GM12878 (cell line): ENCODE data around the gene SPATA9. TPM values are rescaled to one million over a fixed set of nuclear protein-coding genes. Genes with fewer than 3 reads are reported as not detected.

Experiments
- ATAC-seq: fragments of 200-7000 bp; cut with Tn5 transposase; 3 replicates; pipeline ENCODE4 v1.9.1; 2020; ENCODE audit warnings: mild to moderate bottlenecking, moderate library complexity
- BruUV-seq: library from RNA; stranded (reverse); fragments of 400-500 nt; replicated peaks from 2 replicates; lab custom pipeline; 2021; lab: Mats Ljungman, UMichigan
- CTCF ChIA-PET: fragments of 300-600 bp; sonication (Branson Sonifier 250); formaldehyde crosslinking; extraction: SDS; loops from one replicate; lab custom pipeline; 2021; ENCODE audit warnings: inconsistent platforms; lab: Yijun Ruan, JAX
- POLR2A ChIA-PET: fragments of 350-600 bp; formaldehyde crosslinking; extraction: SDS; loops from one replicate; lab custom pipeline; 2021; ENCODE audit warnings: inconsistent platforms; lab: Charles Lee
- RAD21 ChIA-PET: fragments of 300-600 bp; sonication (Branson Sonifier 250); formaldehyde crosslinking; loops from one replicate; lab custom pipeline; 2023; ENCODE audit warnings: antibody characterized with exemption; ENCODE audit not compliant: unreplicated experiment; lab: Charles Lee
- SMC1A ChIA-PET: fragments of 300-600 bp; sonication (Branson Sonifier 250); formaldehyde crosslinking; loops from one replicate; lab custom pipeline; 2023; ENCODE audit not compliant: unreplicated experiment, uncharacterized antibody; lab: Charles Lee
- DNase-seq: peaks from one replicate; pipeline ENCODE4 v3.0.0-alpha.2; 2011; ENCODE audit warnings: low read depth, low spot score
- FAIRE-seq: peaks from 3 replicates; lab custom pipeline; 2011; peaks lifted over from hg19 to GRCh38; lab: Jason Lieb, UNC
- H2AFZ ChIP-seq: 2 replicates; pipeline ENCODE4 v1.6.0; 2011; ENCODE audit warnings: low read depth, low read length, control low read depth; ENCODE audit not compliant: control insufficient read depth
- H3K27ac ChIP-seq: 2 replicates; pipeline ENCODE4 v1.5.1; 2011; ENCODE audit warnings: control low read depth; ENCODE audit not compliant: control insufficient read depth, insufficient read depth
- H3K27me3 ChIP-seq, 2 experiments: replicated peaks in 1 of 2; 2 replicates each; pipeline versions ENCODE4 v1.6.0 to v1.6.1; 2011; ENCODE audit warnings: low read length in 1 of 2; ENCODE audit not compliant: control insufficient read depth in 2 of 2, insufficient read depth in 2 of 2
- H3K36me3 ChIP-seq, 2 experiments: 2 replicates each; pipeline ENCODE4 v1.5.1; 2011; ENCODE audit warnings: low read length in 1 of 2; ENCODE audit not compliant: control insufficient read depth in 2 of 2, insufficient read depth in 2 of 2
- H3K4me1 ChIP-seq: 2 replicates; pipeline ENCODE4 v1.6.1; 2011; ENCODE audit warnings: mild to moderate bottlenecking, low read length, moderate library complexity, mixed read lengths; ENCODE audit not compliant: control insufficient read depth, insufficient read depth
- H3K4me2 ChIP-seq: 2 replicates; pipeline ENCODE4 v1.6.0; 2011; ENCODE audit warnings: control low read depth; ENCODE audit not compliant: control insufficient read depth, insufficient read depth
- H3K4me3 ChIP-seq: fragments of 200-600 bp; sonication (generic); 2 replicates; pipeline ENCODE4 v1.5.1; 2016
- H3K79me2 ChIP-seq: 2 replicates; pipeline ENCODE4 v1.6.0; 2011; ENCODE audit warnings: low read length; ENCODE audit not compliant: control insufficient read depth, insufficient read depth
- H3K9ac ChIP-seq: 2 replicates; pipeline ENCODE4 v1.8.0; 2011; ENCODE audit warnings: low read length, control low read depth, mixed read lengths; ENCODE audit not compliant: control insufficient read depth, insufficient read depth
- H3K9me3 ChIP-seq: replicated peaks from 3 replicates; pipeline ENCODE4 v1.5.1; 2011; ENCODE audit warnings: mild to moderate bottlenecking, low read length; ENCODE audit not compliant: control insufficient read depth, insufficient read depth
- H4K20me1 ChIP-seq: 2 replicates; pipeline ENCODE4 v1.6.0; 2011; ENCODE audit not compliant: control insufficient read depth, insufficient read depth
- BCL11A ChIP-seq: IDR thresholded peaks from 2 replicates; pipeline ENCODE4 v1.6.1; 2011; ENCODE audit warnings: low read depth, low read length
- BCLAF1 ChIP-seq: fragments of 450-650 bp; IDR thresholded peaks from 2 replicates; pipeline ENCODE4 v1.6.1; 2017; ENCODE audit warnings: antibody characterized with exemption, mild to moderate bottlenecking, moderate library complexity
- BRCA1 ChIP-seq: IDR thresholded peaks from 2 replicates; pipeline ENCODE4 v1.6.1; 2011; ENCODE audit warnings: low read depth, low read length, improper control_type of control experiment
- CBX3 ChIP-seq: fragments of 200-600 bp; sonication (generic); IDR thresholded peaks from 2 replicates; pipeline ENCODE4 v1.6.1; 2016; ENCODE audit warnings: low read depth, borderline replicate concordance
- CEBPZ ChIP-seq: fragments of 150-350 bp; IDR thresholded peaks from 2 replicates; pipeline ENCODE4 v1.6.1; 2016; ENCODE audit warnings: low read depth, low read length
- CHD1 ChIP-seq: IDR thresholded peaks from 2 replicates; pipeline ENCODE4 v1.6.1; 2012; ENCODE audit warnings: low read depth, low read length, improper control_type of control experiment
- CREM ChIP-seq: IDR thresholded peaks from 2 replicates; pipeline ENCODE4 v1.6.1; 2014; ENCODE audit warnings: antibody characterized with exemption, low read depth
- FOXM1 ChIP-seq: IDR thresholded peaks from 2 replicates; pipeline ENCODE4 v1.6.1; 2012; ENCODE audit warnings: low read depth, mild to moderate bottlenecking, inconsistent platforms, low read length, moderate library complexity
- HCFC1 ChIP-seq: fragments of 150-350 bp; IDR thresholded peaks from 2 replicates; pipeline ENCODE4 v1.6.1; 2014; ENCODE audit warnings: low read length
- MEF2B ChIP-seq: fragments of 450-650 bp; IDR thresholded peaks from 2 replicates; pipeline ENCODE4 v1.6.1; 2018; ENCODE audit warnings: mild to moderate bottlenecking, moderate library complexity; ENCODE audit not compliant: partially characterized antibody, poor library complexity, severe bottlenecking
- NFYA ChIP-seq: IDR thresholded peaks from 2 replicates; pipeline ENCODE4 v1.6.1; 2011; ENCODE audit warnings: low read depth, mild to moderate bottlenecking, low read length, improper control_type of control experiment, borderline replicate concordance
- PAX5 ChIP-seq: IDR thresholded peaks from 2 replicates; pipeline ENCODE4 v1.6.1; 2011; ENCODE audit warnings: low read depth, low read length, borderline replicate concordance
- PKNOX1 ChIP-seq: fragments of 450-650 bp; IDR thresholded peaks from 2 replicates; pipeline ENCODE4 v1.6.1; 2016; ENCODE audit warnings: mild to moderate bottlenecking
- RFX5 ChIP-seq: IDR thresholded peaks from 2 replicates; pipeline ENCODE4 v1.6.1; 2011; ENCODE audit warnings: low read depth, low read length, improper control_type of control experiment
- STAT3 ChIP-seq: IDR thresholded peaks from 2 replicates; pipeline ENCODE4 v1.6.1; 2011; ENCODE audit warnings: low read depth, low read length, improper control_type of control experiment
- TBL1XR1 ChIP-seq: IDR thresholded peaks from 2 replicates; pipeline ENCODE4 v1.6.1; 2012; ENCODE audit warnings: low read depth, low read length, improper control_type of control experiment
- TCF12 ChIP-seq: IDR thresholded peaks from 2 replicates; pipeline ENCODE4 v1.6.1; 2011; ENCODE audit warnings: low read depth, mild to moderate bottlenecking, low read length
- YBX1 ChIP-seq: fragments of 450-650 bp; IDR thresholded peaks from 2 replicates; pipeline ENCODE4 v1.6.1; 2016; ENCODE audit warnings: antibody characterized with exemption
- ZNF207 ChIP-seq: fragments of 450-650 bp; IDR thresholded peaks from 2 replicates; pipeline ENCODE4 v1.6.1; 2014; ENCODE audit warnings: antibody characterized with exemption, mild to moderate bottlenecking, borderline replicate concordance
- ZNF384 ChIP-seq: IDR thresholded peaks from 2 replicates; pipeline ENCODE4 v1.6.1; 2012; ENCODE audit warnings: low read depth, mild to moderate bottlenecking, low read length, improper control_type of control experiment, borderline replicate concordance
- WGBS: methylation state at CpG from one replicate; pipeline ENCODE4 v1.1.6; 2016; ENCODE audit warnings: low lambda C conversion rate; ENCODE audit not compliant: insufficient replicate concordance, insufficient coverage; ENCODE audit errors: missing lambda C conversion rate; 5-methylcytosine and 5-hydroxymethylcytosine counted together
- in situ Hi-C: fragments of 300-500 bp; cut with MboI; formaldehyde crosslinking; loops from 9 replicates; pipeline ENCODE4 v1.14.3; 2018; ENCODE audit warnings: mixed read lengths
- intact Hi-C: fragments of 100-400 bp; cut with micrococcal nuclease; formaldehyde crosslinking; loops from one replicate; pipeline ENCODE4 v1.14.2; 2022; ENCODE audit not compliant: unreplicated experiment
- polyA plus RNA-seq, 11 experiments: library from polyadenylated mRNA; depleted of rRNA in 4 of 11; unstranded in 6 of 11; stranded (reverse) in 5 of 11; fragments of >200 nt; fragmentation: Nextera tagmentation in 4 of 11; fragmentation: Illumina TruSeq in 1 of 11; extraction: Ambion mirVana in 4 of 11; extraction: Trizol in 1 of 11; gene quantifications; 1 replicate in 1 of 11; 2 replicates in 10 of 11; pipeline versions ENCODE4 v1.2.1 to v1.2.3, GENCODE V29; 2011 to 2016; ENCODE audit warnings: inconsistent platforms in 2 of 11, missing spikeins in 2 of 11, low read depth in 1 of 11
- total RNA-seq, 4 experiments: library from RNA; depleted of rRNA in 3 of 4; stranded (reverse); fragments of >200 nt in 3 of 4; fragmentation: Illumina TruSeq in 1 of 4; extraction: Trizol in 1 of 4; gene quantifications; 2 replicates each; pipeline versions ENCODE4 v1.2.1 to v1.2.3, GENCODE V29; 2013 to 2021

SPATA9 gene
- total and polyA plus RNA-seq, 10 of the 15 experiments (the other 5 are each of a cell fraction or from before 2014, with no cell fraction given): 0.11 to 0.49 (median 0.16) TPM; not detected in 1

GRCh38 chr5:95673081-95673480, 9.7 kb downstream of the SPATA9 start:
- POLR2A ChIA-PET: interaction anchor here (0.6 kb wide), 1 partner anchor 642 kb away, joined by 3 read pairs; no protein-coding TSS in a partner anchor
- H3K27me3 ChIP-seq: no peaks in the 10 kb centered on the region
- H3K9me3 ChIP-seq: no peaks in the 10 kb centered on the region
- in situ Hi-C loops: no loop called here
- SMC1A ChIA-PET: interaction anchor here (0.6 to 2.8 kb wide), 11 partner anchors 9 to 1036 kb away, joined by 3 to 20 read pairs (median 4); no protein-coding TSS in a partner anchor
- TF ChIP-seq PAX5 (no peak), BCL11A (no peak), MEF2B (no peak), FOXM1 (no peak), PKNOX1 (no peak), CHD1 (no peak), STAT3 (no peak), TBL1XR1 (no peak), BCLAF1 (no peak), ZNF384 (no peak), HCFC1 (no peak), CBX3 (no peak), BRCA1 (no peak), CEBPZ (no peak), TCF12 (no peak), RFX5 (no peak), YBX1 (no peak), NFYA (no peak), ZNF207 (no peak), CREM (no peak)
- TF ChIP-seq, all 136 proteins: peak for 0
- Histone ChIP-seq H3K4me2 (no peak overlapping the region), H3K9ac (no peak overlapping the region), H2AFZ (no peak overlapping the region), H3K79me2 (no peaks in the 10 kb centered on the region), H3K4me3 (no peak overlapping the region), H3K36me3 (no peaks in the 10 kb centered on the region), H3K27ac (no peak overlapping the region), H4K20me1 (no peaks in the 10 kb centered on the region), H3K4me1 (no peaks in the 10 kb centered on the region)
- ATAC-seq (no peak), FAIRE-seq (no peak), DNase-seq (no peak)
- 75% methylated on average over 3 of the region's 3 CpGs for WGBS
- ChIA-PET CTCF (interaction anchor here (1.0 to 4.3 kb wide), 4 partner anchors 9 to 110 kb away, joined by 4 to 24 read pairs (median 6); no protein-coding TSS in a partner anchor), RAD21 (interaction anchor here (0.9 to 1.7 kb wide), 3 partner anchors 62 to 175 kb away, joined by 4 to 5 read pairs (median 4); no protein-coding TSS in a partner anchor)
- BruUV-seq: no TSS peak
- intact Hi-C loops: no loop called here
